Activated B cell treated with CpG ODN at 0.5 μM for 24 hours (primary cell): Measurements from ENCODE around the gene RDH11. TPM values are rescaled to one million over a fixed set of nuclear protein-coding genes. Genes with fewer than 3 reads are reported as not detected.

Experiments used
- ATAC-seq: fragments of 200-7000 bp; cut with Tn5 transposase; one replicate; pipeline ENCODE4 v1.10.0; 2021; ENCODE audit warnings: low read depth, mild to moderate bottlenecking, moderate library complexity
- CTCF ChIA-PET: fragments of 350-600 bp; sonication (Branson Sonifier 250); formaldehyde crosslinking; loops from one replicate; lab custom pipeline; 2021; ENCODE audit warnings: antibody characterized with exemption; lab: Charles Lee
- POLR2A ChIA-PET: fragments of 350-600 bp; sonication (Branson Sonifier 250); formaldehyde crosslinking; loops from one replicate; lab custom pipeline; 2021; ENCODE audit warnings: antibody characterized with exemption; lab: Charles Lee
- DNase-seq: peaks from one replicate; pipeline ENCODE4 v3.0.0; 2022
- H3K27ac Mint-ChIP-seq: one replicate; pipeline ENCODE4 v1.8.0; 2020; ENCODE audit warnings: mixed read lengths
- H3K27me3 Mint-ChIP-seq: one replicate; pipeline ENCODE4 v1.8.0; 2021; ENCODE audit warnings: mixed read lengths
- H3K36me3 Mint-ChIP-seq: one replicate; pipeline ENCODE4 v1.8.0; 2021; ENCODE audit warnings: low read depth, mixed read lengths
- H3K4me1 Mint-ChIP-seq: one replicate; pipeline ENCODE4 v1.8.0; 2021; ENCODE audit warnings: mixed read lengths
- H3K4me3 Mint-ChIP-seq: one replicate; pipeline ENCODE4 v1.8.0; 2020; ENCODE audit warnings: mild to moderate bottlenecking, mixed read lengths
- H3K9me3 Mint-ChIP-seq: one replicate; pipeline ENCODE4 v1.8.0; 2020; ENCODE audit warnings: mixed read lengths
- CTCF ChIP-seq: fragments of 200-600 bp; IDR thresholded peaks from one replicate; pipeline ENCODE4 v1.8.0; 2022; ENCODE audit warnings: antibody characterized with exemption, mild to moderate bottlenecking
- intact Hi-C: fragments of 100-400 bp; cut with micrococcal nuclease; formaldehyde crosslinking; loops from one replicate; pipeline ENCODE4 v1.15.1; 2024
- total RNA-seq: library from RNA; stranded (reverse); gene quantifications from 2 replicates; pipeline ENCODE4 v1.2.3, GENCODE V29; 2022

The RDH11 gene
- total RNA-seq, 1 donor from 2014 or later = 34.7 TPM

- POLR2A ChIA-PET = no interaction called here
- DNase-seq = no peak
- TF ChIP-seq CTCF = no peak
- CTCF ChIA-PET = interaction anchor here (1.3 kb wide), 1 partner anchor 13 kb away, joined by 3 read pairs; no protein-coding TSS in a partner anchor
- H3K4me3 Mint-ChIP-seq = no peak overlapping the region
- H3K4me1 Mint-ChIP-seq = no peaks in the 10 kb centered on the region
- H3K27me3 Mint-ChIP-seq = no peaks in the 10 kb centered on the region
- no peaks in the 10 kb centered on the region for H3K9me3 Mint-ChIP-seq
- ATAC-seq = no peak
- intact Hi-C loops = no loop called here
- H3K27ac Mint-ChIP-seq = no peak overlapping the region
- H3K36me3 Mint-ChIP-seq = peaks cover 91% of the 10 kb centered on the region
These were observed 41.8 kb downstream of the RDH11 start for GRCh38 chr14:67653651-67654280.

GRCh38 chr14:67652189-67652588 lies 43.4 kb downstream of the RDH11 start:
- no peak for ATAC-seq
- no peaks in the 10 kb centered on the region for H3K9me3 Mint-ChIP-seq
- CTCF ChIA-PET = interaction anchor here (1.2 to 1.3 kb wide), 2 partner anchors 46 to 68 kb away, joined by 3 read pairs; no protein-coding TSS in a partner anchor
- TF ChIP-seq CTCF = no peak
- H3K27ac Mint-ChIP-seq = no peak overlapping the region
- H3K27me3 Mint-ChIP-seq = no peaks in the 10 kb centered on the region
- intact Hi-C loops = no loop called here
- POLR2A ChIA-PET = no interaction called here
- H3K4me3 Mint-ChIP-seq = no peak overlapping the region
- no peaks in the 10 kb centered on the region for H3K4me1 Mint-ChIP-seq
- DNase-seq = no peak
- peaks cover 86% of the 10 kb centered on the region for H3K36me3 Mint-ChIP-seq

- no peak overlapping the region for H3K4me3 Mint-ChIP-seq
- H3K9me3 Mint-ChIP-seq = no peaks in the 10 kb centered on the region
- no peak for DNase-seq
- ChIA-PET CTCF (interaction anchor here (1.1 kb wide), 1 partner anchor 68 kb away, joined by 3 read pairs; no protein-coding TSS in a partner anchor), POLR2A (no interaction called here)
- H3K27me3 Mint-ChIP-seq = no peaks in the 10 kb centered on the region
- TF ChIP-seq CTCF = no peak
- no peak for ATAC-seq
- peaks cover 88% of the 10 kb centered on the region for H3K36me3 Mint-ChIP-seq
- no peaks in the 10 kb centered on the region for H3K4me1 Mint-ChIP-seq
- intact Hi-C loops = no loop called here
- no peak overlapping the region for H3K27ac Mint-ChIP-seq
These were observed 44.9 kb downstream of the RDH11 start for GRCh38 chr14:67650694-67651093.

GRCh38 chr14:67650151-67650550 lies 45.4 kb downstream of the RDH11 start:
- TF ChIP-seq CTCF = no peak
- H3K36me3 Mint-ChIP-seq = peaks cover 88% of the 10 kb centered on the region

GRCh38 chr14:67646131-67646530 lies 49.4 kb downstream of the RDH11 start:
- no peak for TF ChIP-seq CTCF
- no peak for ATAC-seq
- Mint-ChIP-seq H3K4me3 (no peak overlapping the region), H3K27ac (no peak overlapping the region), H3K4me1 (no peaks in the 10 kb centered on the region), H3K27me3 (no peaks in the 10 kb centered on the region), H3K9me3 (no peaks in the 10 kb centered on the region), H3K36me3 (peaks cover 56% of the 10 kb centered on the region)
- POLR2A ChIA-PET = no interaction called here
- no peak for DNase-seq
- intact Hi-C loops = no loop called here
- CTCF ChIA-PET = no interaction called here

More at GRCh38 chr14:67650151-67650550, 45.4 kb downstream of the RDH11 start:
- DNase-seq = no peak
- intact Hi-C loops = no loop called here
- H3K4me3 Mint-ChIP-seq = no peak overlapping the region
- no peaks in the 10 kb centered on the region for H3K9me3 Mint-ChIP-seq
- no peak for ATAC-seq
- H3K4me1 Mint-ChIP-seq = no peaks in the 10 kb centered on the region
- POLR2A ChIA-PET = no interaction called here
- no peaks in the 10 kb centered on the region for H3K27me3 Mint-ChIP-seq
- no peak overlapping the region for H3K27ac Mint-ChIP-seq
- CTCF ChIA-PET = no interaction called here
